Measurements from ENCODE around the gene SNRPD3. TPM values are rescaled to one million over a fixed set of nuclear protein-coding genes. Genes with fewer than 3 reads are reported as not detected.
A peak's percentile ranks its signal among the peaks of the same experiment; 100 is the strongest.

SNRPD3 gene
- total RNA-seq = 113 and 121 TPM in 2 replicates
- polyA plus RNA-seq = 231 and 253 TPM in 2 replicates
- polyA plus RNA-seq (2011; cell fraction: cytosol; rRNA removed) = 251 and 404 TPM in 2 replicates
- 113 and 131 TPM in 2 replicates for polyA plus RNA-seq (2011; cell fraction: nucleus; rRNA removed)
- 185 and 245 TPM in 2 replicates for polyA plus RNA-seq (2012)
- polyA minus RNA-seq = 332 and 339 TPM in 2 replicates
- polyA minus RNA-seq (2011; cell fraction: cytosol; rRNA and poly(A)+ RNA removed) = 86.9 TPM
- polyA minus RNA-seq (2011; cell fraction: nucleus; rRNA and poly(A)+ RNA removed) = 56.2 and 67.4 TPM in 2 replicates
- Bru-seq, nascent RNA = percentile 85 among the genes with signal in this experiment
- BruChase-seq, experiment 1, labeled RNA remaining after a 6-hour chase = percentile 93 among the genes with signal in this experiment
- BruChase-seq, experiment 2, labeled RNA remaining after a 2-hour chase = percentile 85 among the genes with signal in this experiment
- long read RNA-seq, transcript SNRPD3-201 (4 exons, 1,763 nt) = major isoform, 373 of 420 reads
- long read RNA-seq, partial matches to known transcripts = 14 of 420 reads
- long read RNA-seq, other reads (novel, unspliced or antisense) = 33 of 420 reads

- Histone ChIP-seq H3K27me3 (ENCODE audit: control insufficient read depth in 2 of 2, insufficient read depth in 2 of 2, low read length in 2 of 2) (no peaks in the 10 kb centered on the region), H2AFZ (ENCODE audit: low read depth, low read length) (peak within 1 kb of the TSS; percentile 93), H3K36me3 (ENCODE audit: control insufficient read depth in 2 of 2, extremely low read depth in 1 of 2, insufficient read depth in 2 of 2, low read length in 2 of 2) (peaks cover 8 to 20% of the 10 kb centered on the region in 2 experiments), H3K4me2 (ENCODE audit: insufficient read depth, low read length) (peak within 1 kb of the TSS; percentile 99), H3K9me1 (replicated peaks; ENCODE audit: control insufficient read depth, extremely low read depth, insufficient read depth, low read length) (no peaks in the 10 kb centered on the region), H3K4me1 (ENCODE audit: control insufficient read depth, extremely low read depth, insufficient read depth, low read length) (peaks cover 24% of the 10 kb centered on the region), H3K4me3 (replicated peaks in 1 of 3; ENCODE audit: insufficient read depth in 1 of 3, low read depth in 1 of 3, low read length in 3 of 3) (peak within 1 kb of the TSS; percentile 71 to 90 (median 87)), H3K9me3 (replicated peaks; ENCODE audit: control insufficient read depth, insufficient read depth, low read length) (no peaks in the 10 kb centered on the region), H3K9ac (replicated peaks; ENCODE audit: extremely low read depth, insufficient read depth, low read length) (peak within 1 kb of the TSS; percentile 97), H3K79me2 (ENCODE audit: control insufficient read depth, insufficient read depth, low read length) (peaks cover 79% of the 10 kb centered on the region), H4K20me1 (replicated peaks; ENCODE audit: control insufficient read depth, extremely low read depth, insufficient read depth, low read length) (no peaks in the 10 kb centered on the region), H3K27ac (ENCODE audit: insufficient read depth, low read depth, low read length) (peak within 1 kb of the TSS; percentile 96)
- DNase-seq (ENCODE audit: low read depth, low spot score) (peak; percentile 99), FAIRE-seq (peak; percentile 93)
- intact Hi-C loops (cut with micrococcal nuclease) (no loop called here), dilution Hi-C loops (cut with MboI; ENCODE audit: extremely low pct_ligation_motif_present, low sequenced_read_pairs) (no loop called here)
- POLR2A ChIA-PET = interaction anchor here (0.7 kb wide), 1 partner anchor 11 kb away, joined by 7 read pairs; no protein-coding TSS in a partner anchor
- CTCF ChIA-PET = interaction anchor here (0.6 to 1.0 kb wide), 2 partner anchors 380 to 690 kb away, joined by 3 read pairs; no protein-coding TSS in a partner anchor
- no TSS peak for BruUV-seq (replicated peaks)
- TF ChIP-seq EZH2 (IDR thresholded peaks at IDR 0.05; ENCODE audit: borderline replicate concordance, low read depth, low read length, severe bottlenecking) (no peak), MYC (IDR thresholded peaks at IDR 0.05; ENCODE audit: low read depth, low read length) (peak; percentile 53), FOS (IDR thresholded peaks at IDR 0.05; ENCODE audit: borderline replicate concordance, insufficient read depth, low read length) (no peak), CTCF (IDR thresholded peaks at IDR 0.05; ENCODE audit: extremely low read depth in 1 of 2, insufficient read depth in 1 of 2, low read depth in 1 of 2, low read length in 2 of 2) (peak in 1 of 2 donors; percentile 25), POLR2AphosphoS5 (IDR thresholded peaks at IDR 0.05; ENCODE audit: insufficient read depth, low read depth, low read length) (peak; percentile 81), POLR2A (IDR thresholded peaks at IDR 0.05; ENCODE audit: low read depth, low read length) (no peak), JUN (IDR thresholded peaks at IDR 0.05; ENCODE audit: borderline replicate concordance, insufficient read depth, insufficient read length, low read depth) (no peak), GATA2 (IDR thresholded peaks at IDR 0.05; ENCODE audit: insufficient read depth, insufficient read length, low read depth, low read length) (no peak)
- TF ChIP-seq, protein P1, sequence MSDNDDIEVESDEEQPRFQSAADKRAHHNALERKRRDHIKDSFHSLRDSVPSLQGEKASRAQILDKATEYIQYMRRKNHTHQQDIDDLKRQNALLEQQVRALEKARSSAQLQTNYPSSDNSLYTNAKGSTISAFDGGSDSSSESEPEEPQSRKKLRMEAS (IDR thresholded peaks at IDR 0.05; ENCODE audit: insufficient read depth, insufficient read length) = peak; percentile 20
Observed at GRCh38 chr22:24555165-24556039, at the start of gene SNRPD3. TSS of gene SNRPD3 (plus strand) at chr22:24555999. CDS start at chr22:24557675, 1,676 bp downstream.

Data from endothelial cell of umbilical vein (primary cell).